GM12874 (cell line): ENCODE measurements around the gene MYRF.

Experiments
- CTCF ChIP-seq: IDR thresholded peaks from 2 replicates; pipeline ENCODE4 v1.5.1; 2011; ENCODE audit warnings: low read depth, mild to moderate bottlenecking, control low read depth, low read length, moderate library complexity; ENCODE audit not compliant: insufficient read depth

MYRF gene

GRCh38 chr11:61754534-61755482 is 2.4 kb downstream of the MYRF start:
- no peak for TF ChIP-seq CTCF

GRCh38 chr11:61756147-61756451 is 3.7 kb downstream of the MYRF start:
- no peak for TF ChIP-seq CTCF

- TF ChIP-seq CTCF = no peak
These were observed 4.2 kb downstream of the MYRF start for GRCh38 chr11:61756452-61757212.

GRCh38 chr11:61757213-61757862 is 4.9 kb downstream of the MYRF start:
- no peak for TF ChIP-seq CTCF

GRCh38 chr11:61760946-61761345 is 8.5 kb downstream of the MYRF start:
- no peak for TF ChIP-seq CTCF

- TF ChIP-seq CTCF = no peak
These were observed 9.2 kb downstream of the MYRF start for GRCh38 chr11:61761440-61762222.
